GM21447 (cell line): Measurements from ENCODE around the gene BCAR3.
"Not testable (repeated sequence)": the region's sequence is repeated elsewhere in the genome, so short reads cannot be mapped to it uniquely, and the experiment has no call there.

Experiments used
- ATAC-seq: cut with Tn5 transposase; IDR thresholded peaks from one replicate; pipeline ENCODE4 v1.9.1; 2021; ENCODE audit not compliant: unreplicated experiment

Gene BCAR3

GRCh38 chr1:93690341-93690740 is 8.7 kb upstream of the BCAR3 start:
- no peak for ATAC-seq

- no peak for ATAC-seq
These were observed 8.0 kb upstream of the BCAR3 start for GRCh38 chr1:93689521-93690223.

- ATAC-seq, result no peak
These were observed 5.9 kb upstream of the BCAR3 start for GRCh38 chr1:93687542-93687941.

DNA sequence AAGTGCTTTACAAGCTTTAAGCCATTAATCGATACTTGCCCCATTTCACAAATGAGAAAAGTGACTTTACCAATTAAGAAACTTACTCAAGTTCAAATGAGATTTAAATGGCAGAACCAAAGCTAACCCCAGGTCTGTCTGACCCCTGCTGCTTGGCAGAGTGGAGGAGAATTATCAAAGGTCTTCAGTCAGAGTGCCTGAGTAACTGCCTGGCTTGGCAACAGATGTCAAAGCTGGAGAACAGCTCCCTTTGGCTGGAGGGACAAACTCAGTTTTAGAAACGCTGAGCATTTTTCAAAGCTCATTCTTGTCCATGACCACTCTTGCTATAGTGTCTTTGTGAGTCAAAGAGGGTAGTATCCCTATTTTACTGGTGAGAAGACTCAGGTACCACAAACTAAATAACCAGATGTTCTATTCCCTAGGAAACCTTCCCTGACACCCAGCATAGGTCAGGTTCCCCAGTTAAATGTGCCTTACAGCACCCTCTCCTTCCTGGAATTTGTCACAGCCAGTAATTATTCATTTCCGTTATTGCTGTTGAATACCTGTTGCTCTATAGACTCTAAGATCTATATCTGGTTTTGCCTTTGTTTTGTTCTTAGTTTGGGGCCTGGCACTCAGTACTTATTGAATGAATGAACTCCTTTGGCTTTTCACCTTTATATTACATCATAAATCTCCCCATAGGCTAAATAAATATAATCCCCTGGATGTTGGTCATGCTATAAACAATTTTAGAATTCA is 5.0 kb upstream of the BCAR3 start:
- ATAC-seq, result no peak

DNA sequence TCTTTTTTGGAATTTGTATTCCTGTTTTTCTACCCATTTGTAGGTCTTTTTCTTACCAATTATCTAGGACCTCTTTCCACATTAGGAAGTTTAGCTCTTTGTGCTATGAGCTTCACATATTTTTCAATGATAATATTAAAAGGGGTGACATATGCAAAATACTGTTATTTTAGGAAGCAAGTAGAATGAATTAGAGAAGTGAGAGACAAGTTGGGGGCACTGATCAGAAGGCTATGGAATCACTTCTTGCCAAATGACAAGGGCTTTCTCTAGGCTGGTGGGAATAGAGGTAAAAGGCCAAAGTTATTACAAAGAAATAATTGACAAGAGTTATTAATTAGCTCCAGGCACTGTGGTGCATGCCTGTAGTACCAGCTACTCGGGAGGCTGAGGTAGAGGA is 4.3 kb upstream of the BCAR3 start:
- ATAC-seq, result no peak

- no peak for ATAC-seq
These were observed 1.6 kb upstream of the BCAR3 start for GRCh38 chr1:93683234-93683633.

- peak; percentile 2 for ATAC-seq
These were observed 364 bp upstream of the BCAR3 start for GRCh38 chr1:93681989-93682412.

GRCh38 chr1:93680420-93681100 is 1.1 kb downstream of the BCAR3 start:
- peak; percentile 69 for ATAC-seq

DNA sequence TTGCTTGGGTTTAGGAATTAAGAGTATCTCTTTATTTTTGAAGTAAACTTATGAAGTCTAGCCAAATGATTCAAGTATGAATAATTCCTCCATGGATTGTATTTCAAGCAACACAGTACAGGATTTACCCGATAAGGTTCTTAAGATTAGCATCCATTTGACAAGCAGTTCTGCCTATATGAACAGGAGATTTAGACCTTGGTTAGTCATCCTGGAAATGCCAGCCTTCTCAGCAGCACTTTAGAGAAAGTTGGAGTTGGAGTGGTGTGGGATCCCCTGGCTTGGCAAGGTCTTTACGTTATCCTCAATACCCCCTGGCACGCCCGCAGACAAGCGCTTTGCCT is 1.6 kb downstream of the BCAR3 start:
- ATAC-seq, result no peak

- no peak for ATAC-seq
These were observed 2.1 kb downstream of the BCAR3 start for GRCh38 chr1:93679546-93679945.

DNA sequence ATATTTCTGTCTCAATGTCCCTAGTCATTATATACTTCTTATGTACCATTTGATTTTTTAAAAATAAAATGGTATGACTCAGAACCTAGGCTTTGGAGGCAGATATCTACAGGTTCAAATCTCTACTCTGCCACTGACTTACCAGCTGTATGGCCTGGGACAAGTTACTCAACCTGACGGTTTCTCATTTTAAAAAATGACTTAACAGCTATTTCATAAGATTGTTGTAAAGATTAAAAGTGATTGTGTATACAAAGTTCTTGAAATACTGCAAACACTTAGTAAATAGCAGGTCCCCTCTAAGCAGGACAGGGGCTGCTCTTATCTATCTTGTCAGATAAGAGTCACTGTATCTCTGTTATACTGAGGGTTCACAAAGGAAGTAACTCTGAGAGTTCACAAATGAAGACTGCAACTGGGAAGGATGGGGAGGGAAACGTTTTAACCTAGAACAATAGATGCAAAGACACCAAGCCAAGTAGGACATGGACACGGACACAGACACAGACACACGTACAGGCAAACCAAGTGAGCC is 2.6 kb downstream of the BCAR3 start:
- no peak for ATAC-seq

DNA sequence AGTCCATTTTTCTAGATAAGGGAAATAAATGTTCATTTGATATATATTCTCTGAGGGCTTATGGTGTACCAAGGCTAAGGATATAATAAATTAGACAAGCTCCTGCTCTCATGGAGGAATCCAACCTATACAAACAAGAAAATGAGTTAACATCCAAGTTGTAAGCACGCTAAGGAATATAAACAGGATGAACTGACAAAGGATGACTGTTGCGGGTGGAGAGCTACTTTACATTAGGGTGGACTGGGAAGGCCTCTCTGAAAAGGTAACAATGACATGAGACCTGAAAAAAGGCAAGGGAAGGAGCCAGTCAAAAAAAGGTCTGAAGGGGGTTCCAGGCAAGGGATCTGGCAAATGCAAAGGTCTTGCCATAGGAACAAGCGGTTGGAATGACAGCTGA is 3.1 kb downstream of the BCAR3 start:
- ATAC-seq, result no peak

GRCh38 chr1:93677729-93678128 is 3.9 kb downstream of the BCAR3 start:
- no peak for ATAC-seq

- ATAC-seq, result no peak
These were observed 5.2 kb downstream of the BCAR3 start for GRCh38 chr1:93676427-93676826.

GRCh38 chr1:93675931-93676330 is 5.7 kb downstream of the BCAR3 start:
- no peak for ATAC-seq

- ATAC-seq, result no peak
These were observed 6.4 kb downstream of the BCAR3 start for GRCh38 chr1:93675271-93675670.

GRCh38 chr1:93674071-93674470 is 7.6 kb downstream of the BCAR3 start:
- ATAC-seq, result not testable (repeated sequence)

GRCh38 chr1:93673163-93673829 is 8.3 kb downstream of the BCAR3 start:
- no peak for ATAC-seq

GRCh38 chr1:93672477-93673162 is 9.0 kb downstream of the BCAR3 start:
- ATAC-seq, result no peak

GRCh38 chr1:93672069-93672468 is 9.6 kb downstream of the BCAR3 start:
- no peak for ATAC-seq
